Urinary bladder (tissue), 4 donors: ENCODE data around the gene SCN3B. TPM values are rescaled to one million over a fixed set of nuclear protein-coding genes. Genes with fewer than 3 reads are reported as not detected.
"Not testable (repeated sequence)": the region's sequence is repeated elsewhere in the genome, so short reads cannot be mapped to it uniquely, and the experiment has no call there.

Source experiments
- DNase-seq: peaks from one replicate; pipeline ENCODE4 v3.0.0-alpha.2; 2015; ENCODE audit errors: extremely low spot score
- H3K27ac ChIP-seq: one replicate; pipeline ENCODE4 v1.5.1; 2013; ENCODE audit warnings: low read depth, mild to moderate bottlenecking, moderate library complexity
- H3K36me3 ChIP-seq: one replicate; pipeline ENCODE4 v1.6.1; 2013; ENCODE audit warnings: mild to moderate bottlenecking, moderate library complexity; ENCODE audit not compliant: insufficient read depth
- H3K4me1 ChIP-seq: one replicate; pipeline ENCODE4 v1.6.1; 2013; ENCODE audit warnings: mild to moderate bottlenecking, moderate library complexity; ENCODE audit not compliant: insufficient read depth
- H3K4me3 ChIP-seq: one replicate; pipeline ENCODE4 v1.5.1; 2013; ENCODE audit warnings: low read depth, low read length
- WGBS: extraction: QIAGEN DNeasy Blood & Tissue Kit; methylation state at CpG from one replicate; pipeline ENCODE4 v1.1.7; 2013; 5-methylcytosine and 5-hydroxymethylcytosine counted together
- polyA plus RNA-seq: library from polyadenylated mRNA; stranded (reverse); fragments of 200-250 nt; gene quantifications from one replicate; pipeline ENCODE4 v1.2.3, GENCODE V29; 2013
- total RNA-seq: library from RNA; depleted of rRNA; stranded (reverse); fragments of >200 nt; gene quantifications from one replicate; pipeline ENCODE4 v1.2.3, GENCODE V29; 2014
- donor health status: healthy with polysubstance abuse.
- donor health status: healthy.

The SCN3B gene
- total and polyA plus RNA-seq, 2 donors: 2.3 to 5.6 TPM

- no peaks in the 10 kb centered on the region for H3K36me3 ChIP-seq
- no peak for DNase-seq
- no peak overlapping the region for H3K27ac ChIP-seq
- no peaks in the 10 kb centered on the region for H3K4me1 ChIP-seq
- WGBS: 79% methylated on average over 2 of the region's 2 CpGs
- no peak overlapping the region for H3K4me3 ChIP-seq
These were observed 26.6 kb upstream of the SCN3B start for GRCh38 chr11:123681030-123681429.

DNA sequence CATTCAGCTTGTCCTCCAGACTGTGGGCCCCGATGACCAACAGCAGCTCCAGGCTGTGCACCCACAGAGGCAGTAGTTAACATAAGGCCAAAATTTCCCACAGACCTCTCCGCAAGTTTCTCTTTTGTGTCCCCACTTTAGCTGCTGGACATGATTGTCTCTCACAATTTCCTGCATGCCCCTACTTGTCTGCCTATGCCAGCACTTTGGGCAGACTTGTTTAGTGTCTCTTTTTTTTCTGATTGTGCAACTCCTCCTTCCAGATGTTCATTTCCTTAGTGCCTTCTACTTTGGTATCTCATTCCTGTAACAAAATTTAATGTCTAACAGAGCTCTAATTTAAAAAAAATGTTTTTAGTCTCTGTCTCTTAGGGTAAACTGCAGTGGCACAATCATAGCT, 23.8 kb upstream of the SCN3B start:
- Histone ChIP-seq H3K4me1 (no peaks in the 10 kb centered on the region), H3K4me3 (no peak overlapping the region), H3K27ac (no peak overlapping the region), H3K36me3 (no peaks in the 10 kb centered on the region)
- no peak for DNase-seq
- WGBS: 92% methylated on average over 2 of the region's 2 CpGs

GRCh38 chr11:123677510-123677909, 23.1 kb upstream of the SCN3B start:
- H3K4me1 ChIP-seq: no peaks in the 10 kb centered on the region
- WGBS: 66% methylated on average over 2 of the region's 2 CpGs
- H3K27ac ChIP-seq: no peak overlapping the region
- no peak overlapping the region for H3K4me3 ChIP-seq
- no peaks in the 10 kb centered on the region for H3K36me3 ChIP-seq
- no peak for DNase-seq

GRCh38 chr11:123674297-123674696, 19.9 kb upstream of the SCN3B start:
- 69% methylated on average over 2 of the region's 2 CpGs for WGBS
- no peak for DNase-seq
- Histone ChIP-seq H3K27ac (no peak overlapping the region), H3K36me3 (no peaks in the 10 kb centered on the region), H3K4me1 (no peaks in the 10 kb centered on the region), H3K4me3 (no peak overlapping the region)

DNA sequence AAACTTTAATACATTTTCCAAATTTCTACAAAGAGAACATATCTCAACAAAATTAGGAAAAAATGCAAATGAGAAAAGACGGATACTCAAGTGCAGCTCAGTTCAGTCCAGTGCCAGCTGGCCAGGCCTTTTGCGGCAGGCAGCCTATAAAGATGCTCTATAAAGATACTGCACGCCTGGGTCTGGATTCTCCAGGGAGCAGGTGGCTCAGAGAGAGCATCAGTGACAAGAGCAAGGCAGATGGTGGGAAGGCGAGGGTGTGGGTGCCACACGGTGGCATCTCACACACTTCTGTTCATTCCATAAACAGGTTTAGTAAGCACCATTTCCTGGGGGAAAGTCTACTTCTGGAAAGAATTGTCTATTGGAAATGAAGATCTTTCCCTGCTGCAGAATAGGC, 18.1 kb upstream of the SCN3B start:
- H3K4me3 ChIP-seq: no peak overlapping the region
- no peak for DNase-seq
- H3K27ac ChIP-seq: no peak overlapping the region
- H3K36me3 ChIP-seq: no peaks in the 10 kb centered on the region
- 72% methylated on average over 5 of the region's 5 CpGs for WGBS
- H3K4me1 ChIP-seq: no peaks in the 10 kb centered on the region

GRCh38 chr11:123671534-123671933, 17.1 kb upstream of the SCN3B start:
- Histone ChIP-seq H3K4me1 (no peaks in the 10 kb centered on the region), H3K4me3 (no peak overlapping the region), H3K27ac (no peak overlapping the region), H3K36me3 (no peaks in the 10 kb centered on the region)
- no peak for DNase-seq
- 64% methylated on average over 9 of the region's 9 CpGs for WGBS

DNA sequence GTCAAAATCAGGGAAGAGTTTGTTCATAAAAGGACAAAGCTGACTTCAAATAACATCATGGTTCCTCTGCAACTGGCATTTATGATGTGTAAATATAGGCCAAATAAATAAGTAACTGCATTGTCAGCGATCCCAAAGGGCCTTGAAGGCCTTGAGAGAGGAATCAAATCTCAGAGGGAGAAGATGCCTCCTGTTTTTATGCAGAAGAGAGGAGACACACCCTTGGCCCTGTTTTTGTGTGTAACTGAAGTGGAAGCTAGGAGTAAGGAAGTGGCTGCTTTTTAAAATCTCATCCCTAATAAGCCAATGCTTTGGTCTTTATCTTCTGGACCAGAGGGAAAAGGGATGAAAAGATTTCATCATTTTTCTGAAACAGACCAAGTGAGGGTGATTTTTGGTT, 15.7 kb upstream of the SCN3B start:
- WGBS: 59% methylated on average over 1 of the region's 1 CpG
- Histone ChIP-seq H3K27ac (no peak overlapping the region), H3K36me3 (no peaks in the 10 kb centered on the region), H3K4me3 (no peak overlapping the region), H3K4me1 (no peaks in the 10 kb centered on the region)
- no peak for DNase-seq

- no peaks in the 10 kb centered on the region for H3K36me3 ChIP-seq
- 60% methylated on average over 1 of the region's 1 CpG for WGBS
These were observed 10.9 kb upstream of the SCN3B start for GRCh38 chr11:123665306-123665705.

DNA sequence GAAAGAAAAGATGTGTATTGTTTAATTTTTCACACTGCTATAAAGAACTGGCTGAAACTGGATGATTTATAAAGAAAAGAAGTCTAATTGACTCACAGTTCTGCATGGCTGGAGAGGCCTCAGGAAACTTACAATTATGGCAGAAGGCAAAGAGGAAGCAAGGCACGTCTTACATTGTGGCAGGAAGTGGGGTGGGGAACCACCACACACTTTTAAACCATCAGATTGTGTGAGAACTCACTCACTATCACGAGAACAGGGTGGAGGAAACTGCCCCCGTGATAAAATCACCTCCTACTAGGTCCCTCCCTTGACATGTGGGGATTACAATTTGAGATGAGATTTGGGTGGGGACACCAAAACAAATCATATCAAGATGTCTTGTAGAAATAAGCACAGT, 5.5 kb upstream of the SCN3B start:
- H3K36me3 ChIP-seq, H3K4me3 ChIP-seq, H3K27ac ChIP-seq, DNase-seq, H3K4me1 ChIP-seq: not testable (repeated sequence)
- 27% methylated on average over 3 of the region's 3 CpGs for WGBS

More at GRCh38 chr11:123665306-123665705, 10.9 kb upstream of the SCN3B start:
- Histone ChIP-seq H3K4me3 (no peak overlapping the region), H3K4me1 (no peaks in the 10 kb centered on the region), H3K27ac (no peak overlapping the region)
- no peak for DNase-seq

GRCh38 chr11:123659311-123659710, 4.9 kb upstream of the SCN3B start:
- 67% methylated on average over 2 of the region's 2 CpGs for WGBS
- H3K36me3 ChIP-seq: no peaks in the 10 kb centered on the region
- no peak overlapping the region for H3K27ac ChIP-seq
- no peak overlapping the region for H3K4me3 ChIP-seq
- no peak for DNase-seq
- no peaks in the 10 kb centered on the region for H3K4me1 ChIP-seq

GRCh38 chr11:123653827-123654565, 428 bp downstream of the SCN3B start:
- no peaks in the 10 kb centered on the region for H3K4me1 ChIP-seq
- DNase-seq: no peak
- peak overlapping the region; percentile 44 for H3K4me3 ChIP-seq
- H3K27ac ChIP-seq: peak overlapping the region; percentile 11
- H3K36me3 ChIP-seq: no peaks in the 10 kb centered on the region
- under 1% methylated on average over 64 of the region's 64 CpGs for WGBS

DNA sequence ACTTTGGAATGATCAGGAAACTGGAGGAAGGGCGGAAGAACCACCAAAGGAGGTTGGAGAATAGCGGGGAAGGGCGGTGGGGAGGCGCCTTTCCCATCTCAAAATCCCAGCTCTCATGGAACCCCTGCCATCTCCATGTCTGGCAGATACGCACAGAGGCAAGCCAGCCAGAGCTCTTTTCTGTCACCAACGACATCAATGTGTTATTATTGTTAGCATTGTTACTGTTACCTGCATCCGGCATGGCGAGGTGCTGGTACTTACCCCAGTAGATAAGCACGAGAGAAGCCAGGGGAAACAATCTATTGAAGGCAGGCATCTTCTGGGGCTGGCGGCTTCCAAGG, 969 bp downstream of the SCN3B start:
- Histone ChIP-seq H3K4me3 (no peak overlapping the region), H3K4me1 (no peaks in the 10 kb centered on the region), H3K27ac (no peak overlapping the region), H3K36me3 (no peaks in the 10 kb centered on the region)
- WGBS: 12% methylated on average over 10 of the region's 10 CpGs
- no peak for DNase-seq

GRCh38 chr11:123652599-123652998, 1.8 kb downstream of the SCN3B start:
- no peak for DNase-seq
- Histone ChIP-seq H3K27ac (no peak overlapping the region), H3K4me3 (no peak overlapping the region), H3K4me1 (no peaks in the 10 kb centered on the region), H3K36me3 (no peaks in the 10 kb centered on the region)
- 56% methylated on average over 2 of the region's 2 CpGs for WGBS

GRCh38 chr11:123650901-123651300, 3.5 kb downstream of the SCN3B start:
- no peak for DNase-seq
- no peak overlapping the region for H3K27ac ChIP-seq
- H3K4me1 ChIP-seq: no peaks in the 10 kb centered on the region
- no peaks in the 10 kb centered on the region for H3K36me3 ChIP-seq
- WGBS: 92% methylated on average over 2 of the region's 2 CpGs
- no peak overlapping the region for H3K4me3 ChIP-seq
